ENCODE results near the gene PER2.
"Not testable (repeated sequence)": the region's sequence is repeated elsewhere in the genome, so short reads cannot be mapped to it uniquely, and the experiment has no call there.

Gene PER2

GRCh38 chr2:238310721-238311120, 22.3 kb upstream of the PER2 start:
- not testable (repeated sequence) for DNase-seq

GRCh38 chr2:238308177-238308576, 19.8 kb upstream of the PER2 start:
- DNase-seq: no peak

- DNase-seq: no peak
Observed at GRCh38 chr2:238306672-238306998, 18.2 kb upstream of the PER2 start.

GRCh38 chr2:238305965-238306671, 17.7 kb upstream of the PER2 start:
- no peak for DNase-seq

- DNase-seq: no peak
Observed at GRCh38 chr2:238305092-238305862, 16.9 kb upstream of the PER2 start.

GRCh38 chr2:238304116-238304515, 15.7 kb upstream of the PER2 start:
- DNase-seq: no peak

- DNase-seq: no peak
Observed at GRCh38 chr2:238302751-238303150, 14.3 kb upstream of the PER2 start.

- DNase-seq: no peak
Observed at GRCh38 chr2:238302087-238302486, 13.7 kb upstream of the PER2 start.

- no peak for DNase-seq
Observed at GRCh38 chr2:238299803-238300202, 11.4 kb upstream of the PER2 start.

- no peak for DNase-seq
Observed at GRCh38 chr2:238296638-238297457, 8.4 kb upstream of the PER2 start.

GRCh38 chr2:238295144-238296112, 7.0 kb upstream of the PER2 start:
- DNase-seq: no peak

- no peak for DNase-seq
Observed at GRCh38 chr2:238294393-238295143, 6.2 kb upstream of the PER2 start.

- DNase-seq: no peak
Observed at GRCh38 chr2:238294046-238294392, 5.6 kb upstream of the PER2 start.

GRCh38 chr2:238291550-238292281, 3.3 kb upstream of the PER2 start:
- no peak for DNase-seq

GRCh38 chr2:238290715-238291549, 2.5 kb upstream of the PER2 start:
- no peak for DNase-seq

- DNase-seq: no peak
Observed at GRCh38 chr2:238290091-238290509, 1.7 kb upstream of the PER2 start.

GRCh38 chr2:238289574-238289973, 1.2 kb upstream of the PER2 start:
- DNase-seq: peak in 1 of 2 donors; percentile 7

- DNase-seq: peak; percentile 94 to 96
Observed at GRCh38 chr2:238288650-238289573, 502 bp upstream of the PER2 start.
